ENCODE data around the gene PTPN7.
A peak's percentile ranks its signal among the peaks of the same experiment; 100 is the strongest.
"Not testable (repeated sequence)": the region's sequence is repeated elsewhere in the genome, so short reads cannot be mapped to it uniquely, and the experiment has no call there.

The PTPN7 gene

GRCh38 chr1:202152399-202152798, 8.0 kb downstream of the PTPN7 start:
- DNase-seq (ENCODE audit: low spot score): no peak

- no peak for DNase-seq (ENCODE audit: low spot score)
Measured at GRCh38 chr1:202151045-202151444, 9.4 kb downstream of the PTPN7 start.

- DNase-seq (ENCODE audit: low spot score): no peak
Measured at GRCh38 chr1:202150602-202151001, 9.8 kb downstream of the PTPN7 start.

GRCh38 chr1:202150187-202150586, 10.2 kb downstream of the PTPN7 start:
- DNase-seq (ENCODE audit: low spot score): no peak

- no peak for DNase-seq (ENCODE audit: low spot score)
Measured at GRCh38 chr1:202149566-202149965, 10.8 kb downstream of the PTPN7 start.

GRCh38 chr1:202148391-202148790, 12.0 kb downstream of the PTPN7 start:
- DNase-seq (ENCODE audit: low spot score): no peak

GRCh38 chr1:202146993-202147392, 13.4 kb downstream of the PTPN7 start:
- no peak for DNase-seq (ENCODE audit: low spot score)

GRCh38 chr1:202146279-202146678, 14.1 kb downstream of the PTPN7 start:
- DNase-seq (ENCODE audit: low spot score): no peak

- not testable (repeated sequence) for DNase-seq (ENCODE audit: low spot score)
Measured at GRCh38 chr1:202145744-202146140, 14.7 kb downstream of the PTPN7 start.

- DNase-seq (ENCODE audit: low spot score): no peak
Measured at GRCh38 chr1:202145068-202145743, 15.2 kb downstream of the PTPN7 start.

GRCh38 chr1:202144402-202145067, 15.9 kb downstream of the PTPN7 start, which contains the start of gene ARL8A:
ARL8A (minus strand) TSS chr1:202144737; CDS start chr1:202144572, 165 bp downstream.
- DNase-seq (ENCODE audit: low spot score): peak; percentile 58

GRCh38 chr1:202143768-202144401, 16.5 kb downstream of the PTPN7 start:
- no peak for DNase-seq (ENCODE audit: low spot score)

GRCh38 chr1:202143011-202143767, 17.2 kb downstream of the PTPN7 start:
- no peak for DNase-seq (ENCODE audit: low spot score)

GRCh38 chr1:202141468-202141867, 18.9 kb downstream of the PTPN7 start:
- DNase-seq (ENCODE audit: low spot score): not testable (repeated sequence)

GRCh38 chr1:202140833-202141232, 19.6 kb downstream of the PTPN7 start:
- DNase-seq (ENCODE audit: low spot score): no peak

- peak; percentile 62 for DNase-seq (ENCODE audit: low spot score)
Measured at GRCh38 chr1:202135221-202135721, 25.1 kb downstream of the PTPN7 start.

GRCh38 chr1:202134645-202135172, 25.7 kb downstream of the PTPN7 start:
- DNase-seq (ENCODE audit: low spot score): no peak

GRCh38 chr1:202133989-202134388, 26.4 kb downstream of the PTPN7 start:
- DNase-seq (ENCODE audit: low spot score): no peak

GRCh38 chr1:202133496-202133895, 26.9 kb downstream of the PTPN7 start:
- no peak for DNase-seq (ENCODE audit: low spot score)

GRCh38 chr1:202133001-202133400, 27.4 kb downstream of the PTPN7 start:
- no peak for DNase-seq (ENCODE audit: low spot score)

GRCh38 chr1:202131956-202132821, 28.2 kb downstream of the PTPN7 start:
- DNase-seq (ENCODE audit: low spot score): no peak

Measured in CD4-positive, alpha-beta T cell treated with Interleukin-15 for 4 hours (primary cell).